Lower lobe of right lung (tissue), 2 donors: ENCODE results near the gene ECSIT. TPM values are rescaled to one million over a fixed set of nuclear protein-coding genes. Genes with fewer than 3 reads are reported as not detected.
"Not testable (repeated sequence)": the region's sequence is repeated elsewhere in the genome, so short reads cannot be mapped to it uniquely, and the experiment has no call there.

Experiments
- ATAC-seq, 2 donors: fragments of 200-7000 bp; cut with Tn5 transposase; one replicate each; pipeline ENCODE4 v1.9.1; 2020 to 2022; ENCODE audit warnings: mild to moderate bottlenecking in 2 of 2, moderate library complexity in 2 of 2
- DNase-seq: peaks from one replicate; pipeline ENCODE4 v3.0.0-alpha.2; 2020
- H3K27ac ChIP-seq: fragments of 200-600 bp; one replicate; pipeline ENCODE4 v1.8.0; 2022
- H3K27me3 ChIP-seq: fragments of 200-600 bp; one replicate; pipeline ENCODE4 v1.8.0; 2022; ENCODE audit warnings: low read depth
- H3K36me3 ChIP-seq: fragments of 200-600 bp; one replicate; pipeline ENCODE4 v1.8.0; 2022; ENCODE audit warnings: mild to moderate bottlenecking
- H3K4me1 ChIP-seq: fragments of 200-600 bp; one replicate; pipeline ENCODE4 v1.8.0; 2022
- H3K4me3 ChIP-seq: fragments of 200-600 bp; one replicate; pipeline ENCODE4 v1.8.0; 2022; ENCODE audit warnings: mild to moderate bottlenecking
- H3K9me3 ChIP-seq: fragments of 200-600 bp; one replicate; pipeline ENCODE4 v1.8.0; 2022
- intact Hi-C: fragments of 100-400 bp; cut with DNase I; formaldehyde crosslinking; loops from one replicate; pipeline ENCODE4 v1.11.0; 2022
- total RNA-seq: library from RNA; stranded (reverse); fragmentation: NEBNext Ultra II Directional; extraction: Animal tissue kit (Norgen Biotek cat#: 25700); gene quantifications from one replicate; pipeline ENCODE4 v1.2.1, GENCODE V29; 2021
- TF ChIP-seq, protein P1 (sequence below): fragments of 200-600 bp; IDR thresholded peaks from one replicate; pipeline ENCODE4 v1.8.0; 2022; ENCODE audit warnings: antibody characterized with exemption, mild to moderate bottlenecking
- donor health status: DM: no; HTN: yes; CAD: no; lungs with severe emphysema.

The ECSIT gene
- total RNA-seq, 1 donor from 2014 or later, result 38.7 TPM

DNA sequence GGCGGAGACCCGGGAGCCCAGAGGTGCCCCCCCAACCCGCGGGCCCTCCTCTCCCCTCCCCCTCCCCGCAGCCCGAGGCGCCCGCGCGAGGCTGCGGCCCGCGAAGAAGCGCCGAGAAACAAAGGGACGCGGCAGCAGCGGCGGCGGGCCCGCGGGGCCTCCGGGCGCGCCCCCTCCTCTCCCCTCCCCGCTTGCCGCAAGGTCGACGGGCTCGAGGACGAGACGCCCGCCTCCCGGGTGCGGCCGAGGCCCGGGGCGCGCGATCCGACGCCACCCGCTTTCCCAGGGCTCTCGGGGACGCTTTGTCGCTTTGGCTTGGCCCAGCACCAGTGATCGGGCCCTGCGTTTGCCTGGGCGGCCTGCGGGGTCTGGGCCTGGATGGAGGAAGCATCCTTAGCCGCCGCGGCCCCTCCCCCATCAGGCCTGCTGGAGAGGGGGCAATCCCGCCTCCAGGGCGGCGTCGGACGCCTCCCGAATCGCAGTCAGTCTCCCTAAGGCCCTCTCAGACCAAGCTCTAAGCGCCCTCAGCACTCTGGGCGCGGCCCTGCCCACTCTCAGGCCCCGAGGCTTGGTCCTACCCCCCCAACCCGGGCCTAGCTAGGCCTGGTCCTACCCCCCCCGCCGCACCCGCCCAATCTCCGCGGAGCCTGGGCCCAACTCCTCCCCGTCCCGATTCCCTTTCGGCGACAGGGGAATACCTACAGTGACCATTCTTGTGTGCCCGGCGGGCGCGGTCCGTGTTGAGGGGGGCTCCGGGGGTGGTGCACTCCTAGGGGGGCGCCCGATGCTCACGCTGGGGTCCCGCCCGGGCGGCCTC is 48.8 kb downstream of the ECSIT start:
- H3K9me3 ChIP-seq, result no peaks in the 10 kb centered on the region
- peaks cover 47% of the 10 kb centered on the region for H3K27me3 ChIP-seq
- intact Hi-C loops, result no loop called here
- no peak for ATAC-seq
- peak overlapping the region; percentile 19 for H3K4me3 ChIP-seq
- H3K4me1 ChIP-seq, result peaks cover 42% of the 10 kb centered on the region
- TF ChIP-seq, protein P1, sequence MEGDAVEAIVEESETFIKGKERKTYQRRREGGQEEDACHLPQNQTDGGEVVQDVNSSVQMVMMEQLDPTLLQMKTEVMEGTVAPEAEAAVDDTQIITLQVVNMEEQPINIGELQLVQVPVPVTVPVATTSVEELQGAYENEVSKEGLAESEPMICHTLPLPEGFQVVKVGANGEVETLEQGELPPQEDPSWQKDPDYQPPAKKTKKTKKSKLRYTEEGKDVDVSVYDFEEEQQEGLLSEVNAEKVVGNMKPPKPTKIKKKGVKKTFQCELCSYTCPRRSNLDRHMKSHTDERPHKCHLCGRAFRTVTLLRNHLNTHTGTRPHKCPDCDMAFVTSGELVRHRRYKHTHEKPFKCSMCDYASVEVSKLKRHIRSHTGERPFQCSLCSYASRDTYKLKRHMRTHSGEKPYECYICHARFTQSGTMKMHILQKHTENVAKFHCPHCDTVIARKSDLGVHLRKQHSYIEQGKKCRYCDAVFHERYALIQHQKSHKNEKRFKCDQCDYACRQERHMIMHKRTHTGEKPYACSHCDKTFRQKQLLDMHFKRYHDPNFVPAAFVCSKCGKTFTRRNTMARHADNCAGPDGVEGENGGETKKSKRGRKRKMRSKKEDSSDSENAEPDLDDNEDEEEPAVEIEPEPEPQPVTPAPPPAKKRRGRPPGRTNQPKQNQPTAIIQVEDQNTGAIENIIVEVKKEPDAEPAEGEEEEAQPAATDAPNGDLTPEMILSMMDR, result no peak
- no peak for DNase-seq
- peaks cover 6% of the 10 kb centered on the region for H3K36me3 ChIP-seq
- H3K27ac ChIP-seq, result no peak overlapping the region

DNA sequence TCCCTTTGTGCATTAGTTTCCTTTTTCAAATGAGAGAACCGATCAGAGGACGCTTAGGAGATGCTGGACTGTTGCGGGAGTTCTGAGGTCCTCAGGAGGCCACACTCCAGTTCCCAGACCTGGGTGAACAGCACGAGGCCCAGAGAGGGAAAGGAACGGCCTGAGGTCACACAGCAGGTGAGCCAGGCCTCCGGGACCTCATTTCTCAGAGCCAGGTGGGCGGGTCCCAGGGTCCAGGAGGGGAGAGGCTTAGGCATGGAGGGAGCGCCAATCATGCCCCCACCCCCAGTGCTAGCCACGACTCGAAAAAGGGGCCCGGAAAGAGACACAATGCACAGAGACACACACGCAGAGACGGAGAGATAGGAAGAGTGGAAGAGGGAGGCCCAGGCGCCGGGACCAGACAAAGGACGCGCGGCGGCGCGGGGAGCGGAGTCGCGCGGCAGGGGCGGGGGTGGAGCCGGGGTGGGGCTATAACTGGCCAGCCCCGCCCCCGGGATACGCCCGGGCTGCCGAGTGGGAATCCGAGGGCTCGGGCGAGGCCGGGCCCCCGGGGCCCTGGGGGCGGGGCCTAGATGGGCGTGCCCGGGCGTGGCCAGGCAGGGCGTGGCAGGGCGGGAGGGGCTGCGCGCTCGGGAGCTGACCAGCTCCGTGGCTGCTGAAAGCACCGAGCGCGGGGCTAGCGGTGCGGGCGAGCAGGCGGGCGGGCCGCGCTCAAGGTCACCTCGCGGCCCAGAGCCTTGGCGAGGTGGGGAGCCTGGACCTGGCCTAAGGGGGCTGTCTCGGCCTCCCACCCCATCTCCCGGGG is 49.6 kb downstream of the ECSIT start:
- DNase-seq (no peak), ATAC-seq (peak in 1 of 2 donors; percentile 21)
- Histone ChIP-seq H3K4me3 (peak overlapping the region; percentile 19), H3K4me1 (peaks cover 42% of the 10 kb centered on the region), H3K9me3 (no peaks in the 10 kb centered on the region), H3K27ac (no peak overlapping the region), H3K36me3 (peaks cover 6% of the 10 kb centered on the region), H3K27me3 (peaks cover 47% of the 10 kb centered on the region)
- TF ChIP-seq, protein P1, result no peak
- intact Hi-C loops, result no loop called here

DNA sequence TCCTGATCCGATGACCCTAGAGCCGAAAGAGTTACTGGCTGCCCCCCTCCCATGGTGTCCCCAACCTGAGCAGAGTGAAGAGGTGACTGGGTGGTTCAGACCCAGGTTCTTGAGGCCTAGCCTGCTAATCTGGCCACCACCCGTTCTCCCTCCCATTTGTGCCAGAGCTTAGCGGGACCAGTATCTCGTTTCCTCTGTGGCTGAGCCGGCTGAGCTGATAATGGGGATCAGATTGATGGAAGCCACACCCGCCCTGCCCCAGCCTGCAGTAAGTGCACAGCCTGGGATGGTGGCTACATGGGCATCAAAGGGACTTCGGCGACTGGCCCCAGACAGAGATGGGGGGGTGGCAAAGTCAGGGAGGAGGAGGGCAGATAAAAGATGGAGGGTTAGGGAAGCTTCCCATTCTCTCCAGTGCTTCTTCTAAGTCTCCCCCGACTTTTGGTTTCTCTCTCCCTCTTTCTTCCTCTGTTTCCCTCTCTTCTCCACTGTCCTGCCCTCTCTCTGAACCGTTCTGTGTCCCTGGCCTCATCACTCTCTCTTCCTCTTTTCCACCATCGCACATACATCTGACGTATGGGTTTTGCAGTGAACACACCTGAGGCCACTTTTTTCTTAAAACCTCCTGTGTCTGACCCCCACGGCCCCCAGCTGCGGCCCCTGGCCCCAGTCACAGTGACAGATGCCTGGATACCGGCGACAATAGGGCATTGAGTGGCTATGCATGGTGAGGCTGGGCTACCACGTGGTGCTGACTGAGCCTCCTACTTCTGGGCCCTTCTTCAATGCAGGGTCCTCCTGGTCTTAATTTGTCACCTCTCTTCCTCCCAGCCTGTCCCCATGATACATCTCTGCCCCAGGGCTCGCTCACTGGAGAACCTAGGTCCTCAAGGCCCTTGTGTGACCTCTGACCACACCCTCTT is 50.5 kb downstream of the ECSIT start:
- no peak overlapping the region for H3K4me3 ChIP-seq
- H3K36me3 ChIP-seq, result no peaks in the 10 kb centered on the region
- H3K4me1 ChIP-seq, result peaks cover 42% of the 10 kb centered on the region
- no peak overlapping the region for H3K27ac ChIP-seq
- peaks cover 41% of the 10 kb centered on the region for H3K27me3 ChIP-seq
- no peaks in the 10 kb centered on the region for H3K9me3 ChIP-seq
- no peak for ATAC-seq
- intact Hi-C loops, result no loop called here
- DNase-seq, result no peak
- TF ChIP-seq, protein P1, result no peak

DNA sequence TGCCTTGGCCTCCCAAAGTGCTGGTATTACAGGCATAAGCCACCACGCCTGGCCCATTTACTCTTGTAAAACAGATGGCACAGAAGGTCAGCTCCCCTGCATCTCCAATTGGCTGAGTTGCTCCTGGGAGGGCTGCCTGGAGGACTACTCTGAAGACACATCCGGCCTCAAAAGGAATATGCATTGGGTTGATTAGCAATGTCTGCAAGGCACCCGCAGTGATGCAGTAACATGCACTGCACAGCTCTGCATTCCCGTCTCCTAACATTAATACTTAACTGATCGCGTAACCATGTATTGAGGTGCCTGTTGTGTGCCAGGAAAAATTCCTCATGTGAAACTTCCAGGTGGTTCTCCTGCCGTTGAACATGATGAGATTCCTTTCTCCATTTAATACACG is 53.1 kb downstream of the ECSIT start:
- no peak for DNase-seq
- Histone ChIP-seq H3K36me3 (no peaks in the 10 kb centered on the region), H3K9me3 (no peaks in the 10 kb centered on the region), H3K4me3 (no peak overlapping the region), H3K4me1 (peaks cover 17% of the 10 kb centered on the region), H3K27me3 (peaks cover 17% of the 10 kb centered on the region), H3K27ac (no peak overlapping the region)
- intact Hi-C loops, result no loop called here
- ATAC-seq, result no peak
- TF ChIP-seq, protein P1, result no peak

DNA sequence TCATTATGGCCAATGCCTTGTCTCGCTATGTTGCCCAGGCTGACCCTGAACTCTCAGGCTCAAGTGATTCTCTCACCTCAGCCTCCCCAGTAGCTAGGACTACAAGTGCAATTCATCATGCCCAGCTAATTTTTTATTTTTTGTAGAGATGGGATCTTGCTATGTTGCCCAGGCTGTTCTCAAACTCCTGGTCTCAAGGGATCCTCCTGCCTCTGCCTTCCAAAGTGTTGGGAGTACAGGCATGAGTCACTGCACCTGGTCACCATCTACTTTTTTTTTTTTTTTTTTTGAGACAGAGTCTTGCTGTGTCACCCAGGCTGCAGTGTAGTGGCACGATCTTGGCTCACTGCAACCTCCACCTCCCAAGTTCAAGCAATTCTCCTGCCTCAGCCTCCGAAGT is 53.6 kb downstream of the ECSIT start:
- intact Hi-C loops, result not testable (repeated sequence)

More for the DNA sequence above, 53.6 kb downstream of the ECSIT start:
- H3K36me3 ChIP-seq, H3K9me3 ChIP-seq, ATAC-seq, H3K4me3 ChIP-seq, DNase-seq, H3K27ac ChIP-seq: not testable (repeated sequence)
- peaks cover 11% of the 10 kb centered on the region for H3K4me1 ChIP-seq
- H3K27me3 ChIP-seq, result peaks cover 12% of the 10 kb centered on the region
